HepG2 (cell line): ENCODE data around the gene CDH23. TPM values are rescaled to one million over a fixed set of nuclear protein-coding genes. Genes with fewer than 3 reads are reported as not detected.

Experiments
- ATAC-seq: fragments of 200-7000 bp; cut with Tn5 transposase; 3 replicates; pipeline ENCODE4 v1.9.1; 2020; ENCODE audit warnings: mild to moderate bottlenecking, moderate library complexity
- BruUV-seq: library from RNA; stranded (reverse); fragments of 400-500 nt; replicated peaks from 2 replicates; lab custom pipeline; 2021; lab: Mats Ljungman, UMichigan
- CTCF ChIA-PET: fragments of 300-600 bp; formaldehyde crosslinking; extraction: SDS; loops from one replicate; lab custom pipeline; 2021; ENCODE audit warnings: low total read pairs, inconsistent platforms, low intra/inter-chr PET ratio; lab: Yijun Ruan, JAX
- POLR2A ChIA-PET: fragments of 350-600 bp; sonication (Branson Sonifier 250); formaldehyde crosslinking; loops from one replicate; lab custom pipeline; 2020; ENCODE audit warnings: antibody characterized with exemption, inconsistent platforms; lab: Yijun Ruan, JAX
- DNase-seq: peaks from one replicate; pipeline ENCODE4 v3.0.0-alpha.2; 2015; ENCODE audit warnings: low spot score
- FAIRE-seq: peaks from 3 replicates; lab custom pipeline; 2011; peaks lifted over from hg19 to GRCh38; lab: Jason Lieb, UNC
- H2AFZ ChIP-seq: one replicate; pipeline ENCODE4 v1.6.1; 2011; ENCODE audit warnings: low read length, inconsistent platforms
- H3K27ac ChIP-seq: fragments of 300-600 bp; 3 replicates; pipeline ENCODE4 v1.8.0; 2011; ENCODE audit warnings: mixed run types, mild to moderate bottlenecking, mixed read lengths, low read length, inconsistent platforms; ENCODE audit not compliant: insufficient read depth; ENCODE audit errors: extremely low read length
- H3K27me3 ChIP-seq, 2 experiments: fragments of 200-600 bp in 1 of 2; 2 replicates in 1 of 2; 3 replicates in 1 of 2; pipeline versions ENCODE4 v1.6.0 to v1.8.0; 2011; ENCODE audit warnings: low read length in 2 of 2, mild to moderate bottlenecking in 2 of 2, moderate library complexity in 2 of 2, inconsistent platforms in 1 of 2; ENCODE audit not compliant: insufficient read depth in 2 of 2, control insufficient read depth in 1 of 2
- H3K36me3 ChIP-seq, 2 experiments: fragments of 200-600 bp in 1 of 2; replicated peaks in 1 of 2; 2 replicates in 1 of 2; 3 replicates in 1 of 2; pipeline versions ENCODE4 v1.5.1 to v1.8.0; 2011; ENCODE audit warnings: low read length in 2 of 2, inconsistent platforms in 1 of 2; ENCODE audit not compliant: insufficient read depth in 2 of 2, control insufficient read depth in 1 of 2
- H3K4me1 ChIP-seq: 2 replicates; pipeline ENCODE4 v1.5.1; 2012; ENCODE audit warnings: low read length, inconsistent platforms; ENCODE audit not compliant: insufficient read depth
- H3K4me2 ChIP-seq: 2 replicates; pipeline ENCODE4 v1.6.0; 2011; ENCODE audit warnings: low read depth, low read length, inconsistent platforms
- H3K4me3 ChIP-seq, 3 experiments: fragments of 200-600 bp in 1 of 3; sonication (generic), shearing (Covaris generic) in 1 of 3; replicated peaks in 1 of 3; 2 replicates each; pipeline ENCODE4 v1.5.1; 2011 to 2016; ENCODE audit warnings: low read length in 3 of 3, inconsistent platforms in 2 of 3, low read depth in 2 of 3, mild to moderate bottlenecking in 2 of 3, control low read depth in 1 of 3, mixed read lengths in 1 of 3; ENCODE audit not compliant: insufficient read depth in 1 of 3
- H3K79me2 ChIP-seq: one replicate; pipeline ENCODE4 v1.6.1; 2011; ENCODE audit warnings: low read length, inconsistent platforms; ENCODE audit not compliant: insufficient read depth
- H3K9ac ChIP-seq: 2 replicates; pipeline ENCODE4 v1.6.0; 2011; ENCODE audit warnings: mild to moderate bottlenecking, low read depth, low read length, inconsistent platforms; ENCODE audit not compliant: insufficient read depth
- H3K9me3 ChIP-seq: 2 replicates; pipeline ENCODE4 v1.5.1; 2012; ENCODE audit warnings: mild to moderate bottlenecking, low read length
- H4K20me1 ChIP-seq: 2 replicates; pipeline ENCODE4 v1.6.0; 2011; ENCODE audit warnings: inconsistent platforms, mild to moderate bottlenecking, low read length, moderate library complexity; ENCODE audit not compliant: insufficient read depth
- ADNP ChIP-seq: sonication (generic); formaldehyde crosslinking; IDR thresholded peaks from 2 replicates; pipeline ENCODE4 v1.4.0; 2020; ENCODE audit warnings: missing genetic modification reagents
- ARHGAP35 ChIP-seq: sonication (generic); formaldehyde crosslinking; IDR thresholded peaks from 2 replicates; pipeline ENCODE4 v1.9.0; 2022; ENCODE audit warnings: mild to moderate bottlenecking, inconsistent platforms, moderate library complexity, missing genetic modification reagents, borderline replicate concordance
- DPF2 ChIP-seq: sonication (generic); formaldehyde crosslinking; IDR thresholded peaks from 2 replicates; pipeline ENCODE4 v1.4.0; 2020; ENCODE audit warnings: mild to moderate bottlenecking, low read depth, missing genetic modification reagents, borderline replicate concordance
- GABPA ChIP-seq, 2 experiments: IDR thresholded peaks; 2 replicates each; pipeline ENCODE4 v1.6.1; 2011 to 2016; ENCODE audit warnings: low read depth in 2 of 2, low read length in 1 of 2, missing biosample characterization in 1 of 2, missing genetic modification characterization in 1 of 2
- KAT2B ChIP-seq: fragments of 150-350 bp; IDR thresholded peaks from 2 replicates; pipeline ENCODE4 v1.6.1; 2014; ENCODE audit warnings: low read depth, low read length, borderline replicate concordance
- KDM1A ChIP-seq: IDR thresholded peaks from 2 replicates; pipeline ENCODE4 v1.6.1; 2016; ENCODE audit warnings: missing compliant biosample characterization
- MTA3 ChIP-seq: sonication (generic); formaldehyde crosslinking; IDR thresholded peaks from 2 replicates; pipeline ENCODE4 v1.4.0; 2020; ENCODE audit warnings: missing genetic modification reagents
- PRMT3 ChIP-seq: sonication (generic); formaldehyde crosslinking; IDR thresholded peaks from 2 replicates; pipeline ENCODE4 v1.8.1; 2022; ENCODE audit warnings: low read depth, mild to moderate bottlenecking, moderate library complexity, missing genetic modification reagents, borderline replicate concordance
- REPIN1 ChIP-seq: sonication (generic); formaldehyde crosslinking; IDR thresholded peaks from 2 replicates; pipeline ENCODE4 v1.8.0; 2022; ENCODE audit warnings: missing genetic modification reagents, low read depth, mild to moderate bottlenecking, borderline replicate concordance
- SIX4 ChIP-seq: sonication (generic); formaldehyde crosslinking; IDR thresholded peaks from 2 replicates; pipeline ENCODE4 v1.4.0; 2020; ENCODE audit warnings: missing genetic modification reagents
- SMAD1 ChIP-seq: sonication (generic); formaldehyde crosslinking; IDR thresholded peaks from 2 replicates; pipeline ENCODE4 v1.4.0; 2020; ENCODE audit warnings: missing genetic modification reagents, low read depth, mild to moderate bottlenecking, borderline replicate concordance
- SMAD3 ChIP-seq: sonication (generic); formaldehyde crosslinking; IDR thresholded peaks from 2 replicates; pipeline ENCODE4 v1.4.0; 2020; ENCODE audit warnings: missing genetic modification reagents
- ZMYM2 ChIP-seq: sonication (generic); formaldehyde crosslinking; IDR thresholded peaks from 2 replicates; pipeline ENCODE4 v1.8.0; 2022; ENCODE audit warnings: mild to moderate bottlenecking, missing genetic modification reagents
- ZNF546 ChIP-seq: sonication (generic); formaldehyde crosslinking; conservative IDR thresholded peaks from 2 replicates; pipeline ENCODE4 v1.8.1; 2023; ENCODE audit warnings: mild to moderate bottlenecking, missing genetic modification reagents
- ZNF605 ChIP-seq: sonication (generic); formaldehyde crosslinking; IDR thresholded peaks from 2 replicates; pipeline ENCODE4 v1.8.0; 2022; ENCODE audit warnings: mild to moderate bottlenecking, missing genetic modification reagents
- ZNF720 ChIP-seq: sonication (generic); formaldehyde crosslinking; IDR thresholded peaks from 2 replicates; pipeline ENCODE4 v1.4.0; 2020; ENCODE audit warnings: missing genetic modification reagents
- ZNF749 ChIP-seq: sonication (generic); formaldehyde crosslinking; IDR thresholded peaks from 2 replicates; pipeline ENCODE4 v1.8.0; 2022; ENCODE audit warnings: mild to moderate bottlenecking, missing genetic modification reagents, moderate library complexity, borderline replicate concordance
- WGBS: methylation state at CpG from one replicate; pipeline ENCODE4 v1.1.6; 2017; ENCODE audit warnings: low lambda C conversion rate; 5-methylcytosine and 5-hydroxymethylcytosine counted together
- in situ Hi-C: cut with HindIII; loops from 2 replicates; pipeline ENCODE4 v1.10.0; 2017; ENCODE audit warnings: low pct_unique_long_range_greater_than_20kb; ENCODE audit not compliant: extremely low pct_ligation_motif_present
- intact Hi-C: fragments of 100-400 bp; cut with micrococcal nuclease; formaldehyde crosslinking; loops from one replicate; pipeline ENCODE4 v1.10.0; 2022; ENCODE audit not compliant: unreplicated experiment
- polyA plus RNA-seq, 8 experiments: library from polyadenylated mRNA; depleted of rRNA in 3 of 8; stranded (reverse) in 7 of 8; unstranded in 1 of 8; fragments of >200 nt; fragmentation: Illumina TruSeq in 4 of 8; extraction: Trizol in 4 of 8; gene quantifications; 2 replicates each; pipeline versions ENCODE4 v1.2.1 to v1.2.3, GENCODE V29; 2011 to 2016; ENCODE audit warnings: low read depth in 4 of 8, missing spikeins in 1 of 8, mixed read lengths in 1 of 8; ENCODE audit not compliant: insufficient read depth in 1 of 8
- total RNA-seq, 5 experiments: library from RNA; depleted of rRNA; stranded (reverse); fragments of >200 nt; fragmentation: Illumina TruSeq; extraction: Trizol; gene quantifications; 2 replicates each; pipeline ENCODE4 v1.2.3, GENCODE V29; 2016; ENCODE audit warnings: low read depth in 1 of 5
- TF ChIP-seq, protein P1 (sequence below): sonication (generic); formaldehyde crosslinking; conservative IDR thresholded peaks from 2 replicates; pipeline ENCODE4 v1.4.0; 2020; ENCODE audit warnings: missing genetic modification reagents
- TF ChIP-seq, protein P2 (sequence below): sonication (generic); formaldehyde crosslinking; IDR thresholded peaks from 2 replicates; pipeline ENCODE4 v1.4.0; 2020; ENCODE audit warnings: missing genetic modification reagents

CDH23 gene
- total and polyA plus RNA-seq, 2 of the 13 experiments (the other 11 are each of a cell fraction or from before 2014, with no cell fraction given), result 0.13 TPM; not detected in 1

GRCh38 chr10:71783917-71784678 is 387.4 kb downstream of the CDH23 start:
- no peak for ATAC-seq
- CTCF ChIA-PET, result no interaction called here
- POLR2A ChIA-PET, result no interaction called here

More at GRCh38 chr10:71783917-71784678, 387.4 kb downstream of the CDH23 start:
- in situ Hi-C loops, result no loop called here
- FAIRE-seq, result no peak
- Histone ChIP-seq H3K9ac (no peak overlapping the region), H2AFZ (no peak overlapping the region), H3K36me3 (no peaks in the 10 kb centered on the region), H3K27ac (no peak overlapping the region), H3K4me3 (no peak overlapping the region), H3K9me3 (no peaks in the 10 kb centered on the region), H3K4me1 (no peaks in the 10 kb centered on the region), H3K79me2 (no peaks in the 10 kb centered on the region), H3K4me2 (no peak overlapping the region), H3K27me3 (peaks cover 2 to 68% of the 10 kb centered on the region in 2 experiments; a peak in 3 of 5 replicates), H4K20me1 (no peaks in the 10 kb centered on the region)
- 8% methylated on average over 8 of the region's 17 CpGs for WGBS
- TF ChIP-seq ZNF749 (CRISPR knock-in tag), result no peak
- TF ChIP-seq, protein P1, sequence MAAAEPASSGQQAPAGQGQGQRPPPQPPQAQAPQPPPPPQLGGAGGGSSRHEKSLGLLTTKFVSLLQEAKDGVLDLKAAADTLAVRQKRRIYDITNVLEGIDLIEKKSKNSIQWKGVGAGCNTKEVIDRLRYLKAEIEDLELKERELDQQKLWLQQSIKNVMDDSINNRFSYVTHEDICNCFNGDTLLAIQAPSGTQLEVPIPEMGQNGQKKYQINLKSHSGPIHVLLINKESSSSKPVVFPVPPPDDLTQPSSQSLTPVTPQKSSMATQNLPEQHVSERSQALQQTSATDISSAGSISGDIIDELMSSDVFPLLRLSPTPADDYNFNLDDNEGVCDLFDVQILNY (CRISPR knock-in tag), result no peak
- no peak for TF ChIP-seq ADNP (CRISPR knock-in tag)
- no peak for TF ChIP-seq DPF2 (CRISPR knock-in tag)
- no peak for TF ChIP-seq ZNF605 (CRISPR knock-in tag)
- no peak for TF ChIP-seq MTA3 (CRISPR knock-in tag)
- TF ChIP-seq REPIN1, result no peak
- no peak for TF ChIP-seq ZNF720 (CRISPR knock-in tag)
- TF ChIP-seq GABPA (IDR thresholded peaks at IDR 0.05; ENCODE audit: low read depth, low read length), result no peak
- TF ChIP-seq GABPA (CRISPR knock-in tag; IDR thresholded peaks at IDR 0.05; ENCODE audit: low read depth), result no peak
- TF ChIP-seq ARHGAP35 (CRISPR knock-in tag), result no peak
- TF ChIP-seq ZNF546 (CRISPR knock-in tag), result no peak
- TF ChIP-seq KAT2B, result no peak
- TF ChIP-seq SMAD3, result no peak
- TF ChIP-seq ZMYM2, result no peak
- no peak for TF ChIP-seq KDM1A (CRISPR knock-in tag)
- TF ChIP-seq, protein P2, sequence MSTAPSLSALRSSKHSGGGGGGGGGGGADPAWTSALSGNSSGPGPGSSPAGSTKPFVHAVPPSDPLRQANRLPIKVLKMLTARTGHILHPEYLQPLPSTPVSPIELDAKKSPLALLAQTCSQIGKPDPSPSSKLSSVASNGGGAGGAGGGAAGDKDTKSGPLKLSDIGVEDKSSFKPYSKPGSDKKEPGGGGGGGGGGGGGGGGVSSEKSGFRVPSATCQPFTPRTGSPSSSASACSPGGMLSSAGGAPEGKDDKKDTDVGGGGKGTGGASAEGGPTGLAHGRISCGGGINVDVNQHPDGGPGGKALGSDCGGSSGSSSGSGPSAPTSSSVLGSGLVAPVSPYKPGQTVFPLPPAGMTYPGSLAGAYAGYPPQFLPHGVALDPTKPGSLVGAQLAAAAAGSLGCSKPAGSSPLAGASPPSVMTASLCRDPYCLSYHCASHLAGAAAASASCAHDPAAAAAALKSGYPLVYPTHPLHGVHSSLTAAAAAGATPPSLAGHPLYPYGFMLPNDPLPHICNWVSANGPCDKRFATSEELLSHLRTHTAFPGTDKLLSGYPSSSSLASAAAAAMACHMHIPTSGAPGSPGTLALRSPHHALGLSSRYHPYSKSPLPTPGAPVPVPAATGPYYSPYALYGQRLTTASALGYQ (CRISPR knock-in tag), result no peak
- TF ChIP-seq SIX4, result no peak
- no peak for TF ChIP-seq PRMT3
- TF ChIP-seq SMAD1 (CRISPR knock-in tag), result no peak
- no TSS peak for BruUV-seq
- intact Hi-C loops, result no loop called here
- no peak for DNase-seq
